NB4 (cell line): ENCODE data around the gene SEMA3C.

ENCODE experiments used
- CTCF ChIP-seq: IDR thresholded peaks from one replicate; pipeline ENCODE4 v1.5.1; 2012; ENCODE audit warnings: low read depth, low read length
- MYC ChIP-seq: IDR thresholded peaks from 2 replicates; pipeline ENCODE4 v1.6.1; 2011; ENCODE audit warnings: low read depth, low read length
- POLR2A ChIP-seq: IDR thresholded peaks from 2 replicates; pipeline ENCODE4 v1.6.1; 2011; ENCODE audit warnings: mild to moderate bottlenecking; ENCODE audit not compliant: insufficient read length; ENCODE audit errors: extremely low read depth
- TF ChIP-seq, protein P1 (sequence below): IDR thresholded peaks from 2 replicates; pipeline ENCODE4 v1.6.1; 2011; ENCODE audit warnings: low read depth, low read length

DNA sequence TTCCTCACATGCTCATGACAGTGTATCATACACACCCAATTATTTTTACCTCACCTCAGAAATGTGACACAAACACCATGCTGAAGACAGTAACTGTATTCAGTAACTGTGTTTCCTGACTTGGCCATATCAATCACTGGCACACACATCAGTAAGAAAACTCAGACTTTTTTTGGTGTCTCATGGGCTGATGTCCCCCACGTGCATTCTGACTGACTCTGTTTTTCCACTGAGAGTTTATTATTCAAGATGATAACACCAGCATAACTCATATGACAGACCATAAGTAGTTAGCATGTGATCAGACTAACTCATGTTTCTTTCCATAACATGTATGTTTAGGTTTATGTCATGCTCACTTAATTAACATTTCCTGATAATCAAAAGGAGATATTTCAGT is 155.6 kb downstream of the SEMA3C start:
- TF ChIP-seq POLR2A (no peak), CTCF (no peak), MYC (no peak)
- TF ChIP-seq, protein P1, sequence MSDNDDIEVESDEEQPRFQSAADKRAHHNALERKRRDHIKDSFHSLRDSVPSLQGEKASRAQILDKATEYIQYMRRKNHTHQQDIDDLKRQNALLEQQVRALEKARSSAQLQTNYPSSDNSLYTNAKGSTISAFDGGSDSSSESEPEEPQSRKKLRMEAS, result no peak
